HFF-Myc (cell line): ENCODE results near the gene MRPL34.

Source experiments
- DNase-seq: peaks from one replicate; pipeline ENCODE4 v3.0.0-alpha.2; 2011; ENCODE audit warnings: low read depth; ENCODE audit errors: extremely low read depth
- H3K4me3 ChIP-seq: replicated peaks from 2 replicates; pipeline ENCODE4 v1.5.1; 2011; ENCODE audit warnings: low read depth, mild to moderate bottlenecking, control low read depth, low read length
- TF ChIP-seq, protein P1 (sequence below): IDR thresholded peaks from 2 replicates; pipeline ENCODE4 v1.5.1; 2012; ENCODE audit warnings: mild to moderate bottlenecking, low read depth, low read length, control low read depth; ENCODE audit errors: missing control alignments

Gene MRPL34

DNA sequence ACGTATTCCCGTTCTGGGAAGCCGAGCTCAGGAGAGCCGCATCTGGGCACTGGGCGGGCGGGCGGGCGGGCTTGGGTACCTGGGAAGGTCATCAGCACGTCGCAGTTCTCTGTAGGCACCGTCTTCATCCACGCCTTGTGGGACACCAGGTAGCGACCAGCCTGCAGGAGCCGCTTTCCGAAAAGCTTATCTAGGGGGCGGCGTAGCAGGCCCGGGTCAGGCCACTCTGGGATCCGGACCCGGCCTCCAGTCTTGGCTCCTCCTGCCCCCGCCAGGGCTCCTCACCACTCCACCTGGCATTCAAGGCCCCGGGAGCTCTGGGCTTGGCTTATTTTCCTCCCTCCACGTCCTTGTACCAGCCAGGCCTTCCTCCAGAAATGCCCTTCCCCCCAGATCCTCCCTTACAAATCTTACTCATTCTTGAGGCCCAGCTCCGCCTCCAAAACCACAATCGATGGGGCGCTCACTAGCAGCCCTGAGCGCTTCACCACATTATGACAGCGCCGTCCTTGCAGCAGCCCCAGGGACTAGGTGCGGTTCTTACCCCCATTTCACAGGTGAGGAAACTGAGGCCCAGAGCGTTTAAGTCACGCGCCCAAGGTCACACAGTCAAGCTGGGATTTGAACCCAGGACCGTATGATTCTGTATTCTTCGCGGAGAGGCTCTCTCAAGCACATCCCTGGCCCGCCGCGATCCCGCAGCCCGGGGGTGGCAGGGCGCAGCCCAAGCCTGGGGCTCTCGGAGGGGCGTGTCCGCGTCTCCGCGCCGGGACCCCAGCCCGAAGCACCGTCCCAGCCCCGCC lies 28.1 kb downstream of the MRPL34 start:
- H3K4me3 ChIP-seq, result peak overlapping the region; percentile 69
- TF ChIP-seq, protein P1, sequence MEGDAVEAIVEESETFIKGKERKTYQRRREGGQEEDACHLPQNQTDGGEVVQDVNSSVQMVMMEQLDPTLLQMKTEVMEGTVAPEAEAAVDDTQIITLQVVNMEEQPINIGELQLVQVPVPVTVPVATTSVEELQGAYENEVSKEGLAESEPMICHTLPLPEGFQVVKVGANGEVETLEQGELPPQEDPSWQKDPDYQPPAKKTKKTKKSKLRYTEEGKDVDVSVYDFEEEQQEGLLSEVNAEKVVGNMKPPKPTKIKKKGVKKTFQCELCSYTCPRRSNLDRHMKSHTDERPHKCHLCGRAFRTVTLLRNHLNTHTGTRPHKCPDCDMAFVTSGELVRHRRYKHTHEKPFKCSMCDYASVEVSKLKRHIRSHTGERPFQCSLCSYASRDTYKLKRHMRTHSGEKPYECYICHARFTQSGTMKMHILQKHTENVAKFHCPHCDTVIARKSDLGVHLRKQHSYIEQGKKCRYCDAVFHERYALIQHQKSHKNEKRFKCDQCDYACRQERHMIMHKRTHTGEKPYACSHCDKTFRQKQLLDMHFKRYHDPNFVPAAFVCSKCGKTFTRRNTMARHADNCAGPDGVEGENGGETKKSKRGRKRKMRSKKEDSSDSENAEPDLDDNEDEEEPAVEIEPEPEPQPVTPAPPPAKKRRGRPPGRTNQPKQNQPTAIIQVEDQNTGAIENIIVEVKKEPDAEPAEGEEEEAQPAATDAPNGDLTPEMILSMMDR, result no peak
- peak; percentile 37 for DNase-seq

- peak within 1 kb of the TSS; percentile 69 for H3K4me3 ChIP-seq
- TF ChIP-seq, protein P1, result no peak
- peak; percentile 95 for DNase-seq
Measured at GRCh38 chr19:17334414-17335409, 29.0 kb downstream of the MRPL34 start, which contains the start of gene ANO8. TSS of gene ANO8 (minus strand) at chr19:17334855. CDS start at chr19:17334670, 185 bp downstream.

DNA sequence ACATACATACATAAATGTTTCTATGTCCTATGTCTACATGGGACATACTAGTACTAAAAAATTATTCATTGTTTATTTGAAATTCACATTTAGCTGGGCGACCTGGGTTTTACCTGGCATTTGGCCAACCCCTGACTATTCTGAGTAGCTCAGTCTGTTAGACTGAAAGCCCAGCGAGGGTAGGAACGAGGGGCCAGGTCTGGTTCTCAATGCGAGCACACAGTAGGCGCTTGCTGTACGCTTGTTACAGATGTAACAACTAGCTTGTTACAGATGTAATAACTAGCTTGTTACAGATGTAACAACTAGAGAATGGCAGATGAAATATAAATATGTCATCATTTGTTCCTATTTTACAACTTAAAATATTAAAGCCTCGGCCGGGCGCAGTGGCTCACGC lies 29.9 kb downstream of the MRPL34 start:
- H3K4me3 ChIP-seq, result no peak overlapping the region
- TF ChIP-seq, protein P1, result no peak
- DNase-seq, result no peak

- TF ChIP-seq, protein P1, result no peak
- peak within 1 kb of the TSS; percentile 66 for H3K4me3 ChIP-seq
- DNase-seq, result peak; percentile 96
Measured at GRCh38 chr19:17336872-17337674, 31.4 kb downstream of the MRPL34 start, which contains the start of gene GTPBP3. TSS of gene GTPBP3 (plus strand) at chr19:17337553. CDS start at chr19:17337612, 59 bp downstream.

GRCh38 chr19:17337675-17338432 lies 32.2 kb downstream of the MRPL34 start:
- TF ChIP-seq, protein P1, result no peak
- H3K4me3 ChIP-seq, result peak overlapping the region; percentile 66
- no peak for DNase-seq
